ENCODE results near the gene DROSHA.

DROSHA gene

DNA sequence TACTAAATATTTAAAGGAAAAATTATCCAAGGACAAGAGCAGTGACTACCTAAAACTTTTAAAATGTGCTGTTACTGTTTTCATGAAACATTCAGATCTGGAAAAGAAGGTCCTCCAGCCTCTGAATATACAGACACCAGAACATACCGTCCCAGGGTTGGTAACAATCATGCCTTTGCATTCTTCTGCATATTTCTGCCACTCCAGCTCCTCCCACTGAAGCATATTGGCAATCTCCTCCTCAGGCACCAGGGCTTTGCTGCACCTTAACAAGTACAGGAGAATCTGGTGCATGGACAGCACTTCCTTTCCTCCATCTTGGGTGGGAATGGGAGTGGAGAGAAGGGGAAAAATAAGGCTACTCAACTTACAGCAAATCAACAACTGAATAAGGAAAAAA lies 60.0 kb downstream of the DROSHA start:
- Histone ChIP-seq H3K4me3 (ENCODE audit: insufficient read depth, low read depth, low read length) (no peak overlapping the region), H3K4me1 (ENCODE audit: control insufficient read depth, insufficient read depth, low read length) (no peaks in the 10 kb centered on the region), H3K27ac (ENCODE audit: insufficient read depth, low read depth, low read length, poor library complexity, severe bottlenecking) (no peak overlapping the region), H3K36me3 (ENCODE audit: control insufficient read depth, insufficient read depth, low read length) (peaks cover 9% of the 10 kb centered on the region), H3K27me3 (ENCODE audit: control insufficient read depth, insufficient read depth, low read length, poor library complexity, severe bottlenecking) (no peaks in the 10 kb centered on the region), H3K9me3 (ENCODE audit: control insufficient read depth, low read length) (no peaks in the 10 kb centered on the region)
- 88 to 89% methylated on average over 1 of the region's 1 CpG for whole genome bisulfite sequencing, 2 experiments

DNA sequence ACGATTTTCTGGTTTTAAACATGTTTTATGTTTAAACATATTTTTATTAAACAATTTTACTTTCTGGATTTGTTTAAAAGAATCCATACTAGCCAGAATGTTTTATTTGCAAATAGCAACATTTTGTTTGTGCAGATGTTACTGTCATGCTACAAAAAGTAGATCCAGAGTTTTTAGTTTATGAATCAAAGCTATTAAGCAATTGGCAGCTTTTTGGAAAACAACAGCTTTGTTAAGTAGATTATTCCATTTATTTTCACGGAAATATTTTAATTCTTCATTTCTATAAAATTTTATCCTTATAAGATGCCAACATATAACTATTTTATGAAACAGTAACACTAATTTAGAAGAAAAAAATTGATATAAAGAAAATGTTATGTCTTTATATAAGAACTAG lies 60.9 kb downstream of the DROSHA start:
- Histone ChIP-seq H3K27me3 (ENCODE audit: control insufficient read depth, insufficient read depth, low read length, poor library complexity, severe bottlenecking) (no peaks in the 10 kb centered on the region), H3K4me1 (ENCODE audit: control insufficient read depth, insufficient read depth, low read length) (no peaks in the 10 kb centered on the region), H3K27ac (ENCODE audit: insufficient read depth, low read depth, low read length, poor library complexity, severe bottlenecking) (no peak overlapping the region), H3K9me3 (ENCODE audit: control insufficient read depth, low read length) (no peaks in the 10 kb centered on the region), H3K4me3 (ENCODE audit: insufficient read depth, low read depth, low read length) (no peak overlapping the region), H3K36me3 (ENCODE audit: control insufficient read depth, insufficient read depth, low read length) (peaks cover 14% of the 10 kb centered on the region)
- no CpG with 5 or more reads among the region's 2 CpGs for WGBS, 2 experiments

DNA sequence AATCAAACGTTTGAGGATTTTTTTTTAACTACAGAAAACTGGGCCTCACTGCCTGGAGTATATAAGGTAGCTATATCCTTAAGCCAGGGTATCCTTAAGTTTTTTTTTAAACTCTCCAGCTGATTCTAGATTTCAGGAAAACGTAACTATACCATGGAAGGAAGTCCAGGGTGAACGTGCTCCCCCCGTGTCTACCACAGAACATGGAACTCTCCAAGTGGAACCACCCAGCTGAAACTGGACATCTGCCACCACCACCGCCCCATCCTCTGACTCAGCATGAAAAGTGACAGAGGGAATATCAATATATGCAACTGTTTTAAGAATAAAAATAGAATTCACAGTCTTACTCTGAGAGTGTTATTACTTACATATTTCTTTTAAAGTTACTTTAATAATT lies 61.3 kb downstream of the DROSHA start:
- H3K9me3 ChIP-seq (ENCODE audit: control insufficient read depth, low read length) = no peaks in the 10 kb centered on the region
- H3K27ac ChIP-seq (ENCODE audit: insufficient read depth, low read depth, low read length, poor library complexity, severe bottlenecking) = no peak overlapping the region
- no peaks in the 10 kb centered on the region for H3K4me1 ChIP-seq (ENCODE audit: control insufficient read depth, insufficient read depth, low read length)
- no peaks in the 10 kb centered on the region for H3K27me3 ChIP-seq (ENCODE audit: control insufficient read depth, insufficient read depth, low read length, poor library complexity, severe bottlenecking)
- peaks cover 15% of the 10 kb centered on the region for H3K36me3 ChIP-seq (ENCODE audit: control insufficient read depth, insufficient read depth, low read length)
- WGBS, 2 experiments = 91 to 94% methylated on average over 5 of the region's 5 CpGs
- no peak overlapping the region for H3K4me3 ChIP-seq (ENCODE audit: insufficient read depth, low read depth, low read length)

- Histone ChIP-seq H3K4me1 (ENCODE audit: control insufficient read depth, insufficient read depth, low read length) (no peaks in the 10 kb centered on the region), H3K9me3 (ENCODE audit: control insufficient read depth, low read length) (no peaks in the 10 kb centered on the region), H3K27me3 (ENCODE audit: control insufficient read depth, insufficient read depth, low read length, poor library complexity, severe bottlenecking) (no peaks in the 10 kb centered on the region), H3K4me3 (ENCODE audit: insufficient read depth, low read depth, low read length) (no peak overlapping the region), H3K36me3 (ENCODE audit: control insufficient read depth, insufficient read depth, low read length) (peaks cover 19% of the 10 kb centered on the region), H3K27ac (ENCODE audit: insufficient read depth, low read depth, low read length, poor library complexity, severe bottlenecking) (no peak overlapping the region)
- WGBS, 2 experiments = 100% methylated on average over 1 of the region's 1 CpG; no CpG with 5 or more reads in 1 of the 2 experiments
Observed at GRCh38 chr5:31469886-31470285, 62.0 kb downstream of the DROSHA start.

- Histone ChIP-seq H3K4me1 (ENCODE audit: control insufficient read depth, insufficient read depth, low read length) (no peaks in the 10 kb centered on the region), H3K9me3 (ENCODE audit: control insufficient read depth, low read length) (no peaks in the 10 kb centered on the region), H3K36me3 (ENCODE audit: control insufficient read depth, insufficient read depth, low read length) (peaks cover 23% of the 10 kb centered on the region), H3K27me3 (ENCODE audit: control insufficient read depth, insufficient read depth, low read length, poor library complexity, severe bottlenecking) (no peaks in the 10 kb centered on the region), H3K27ac (ENCODE audit: insufficient read depth, low read depth, low read length, poor library complexity, severe bottlenecking) (no peak overlapping the region), H3K4me3 (ENCODE audit: insufficient read depth, low read depth, low read length) (no peak overlapping the region)
- 100% methylated on average over 2 of the region's 2 CpGs; no CpG with 5 or more reads in 1 of the 2 experiments for WGBS, 2 experiments
Observed at GRCh38 chr5:31469466-31469865, 62.4 kb downstream of the DROSHA start.

DNA sequence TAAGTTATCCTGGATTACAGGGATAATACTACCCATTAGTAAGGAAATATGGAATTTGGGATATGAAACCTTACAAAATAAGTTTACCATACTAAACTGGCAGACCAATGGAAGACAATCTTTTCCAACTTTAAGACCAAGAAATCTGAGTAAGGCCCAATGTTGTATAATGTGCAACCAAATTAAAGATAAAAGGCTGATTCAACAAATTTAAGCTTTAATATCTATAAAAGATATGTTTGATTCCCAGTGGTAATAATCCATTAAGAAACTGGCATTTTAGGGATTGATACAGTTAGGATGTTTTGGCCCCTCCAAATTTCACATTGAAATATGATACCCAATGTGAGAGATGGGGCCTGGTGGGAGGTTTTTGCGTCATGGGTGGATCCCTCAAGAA lies 66.6 kb downstream of the DROSHA start:
- 100% methylated on average over 1 of the region's 1 CpG for WGBS, 2 experiments
- Histone ChIP-seq H3K27me3 (ENCODE audit: control insufficient read depth, insufficient read depth, low read length, poor library complexity, severe bottlenecking) (no peaks in the 10 kb centered on the region), H3K36me3 (ENCODE audit: control insufficient read depth, insufficient read depth, low read length) (peaks cover 51% of the 10 kb centered on the region)

DNA sequence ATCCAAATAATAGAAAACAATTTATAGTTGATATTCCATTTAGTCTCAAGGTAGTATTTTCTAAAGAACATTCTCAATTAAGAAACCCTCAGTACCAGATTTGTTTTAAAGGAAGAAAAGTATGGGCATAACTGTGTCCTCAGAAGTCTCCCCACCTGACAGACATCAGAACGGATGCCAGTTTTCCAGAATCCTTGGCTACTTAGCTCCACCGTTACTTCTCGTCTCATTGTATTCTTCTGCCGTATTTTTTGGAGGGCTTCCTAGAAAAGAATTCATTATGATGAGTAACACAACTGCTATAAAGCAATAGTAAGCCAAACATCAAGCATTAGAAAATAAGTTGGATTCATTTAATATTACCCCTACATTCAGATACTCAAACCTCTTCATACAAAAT lies 67.8 kb downstream of the DROSHA start:
- H3K9me3 ChIP-seq (ENCODE audit: control insufficient read depth, low read length) = no peaks in the 10 kb centered on the region
- H3K4me1 ChIP-seq (ENCODE audit: control insufficient read depth, insufficient read depth, low read length) = no peaks in the 10 kb centered on the region
- 94 to 100% methylated on average over 3 to 4 of the region's 4 CpGs for WGBS, 2 experiments
- no peaks in the 10 kb centered on the region for H3K27me3 ChIP-seq (ENCODE audit: control insufficient read depth, insufficient read depth, low read length, poor library complexity, severe bottlenecking)
- peaks cover 54% of the 10 kb centered on the region for H3K36me3 ChIP-seq (ENCODE audit: control insufficient read depth, insufficient read depth, low read length)
- H3K27ac ChIP-seq (ENCODE audit: insufficient read depth, low read depth, low read length, poor library complexity, severe bottlenecking) = no peak overlapping the region
- H3K4me3 ChIP-seq (ENCODE audit: insufficient read depth, low read depth, low read length) = no peak overlapping the region

More for the DNA sequence above, 66.6 kb downstream of the DROSHA start:
- Histone ChIP-seq H3K4me1 (ENCODE audit: control insufficient read depth, insufficient read depth, low read length) (no peaks in the 10 kb centered on the region), H3K27ac (ENCODE audit: insufficient read depth, low read depth, low read length, poor library complexity, severe bottlenecking) (no peak overlapping the region), H3K4me3 (ENCODE audit: insufficient read depth, low read depth, low read length) (no peak overlapping the region), H3K9me3 (ENCODE audit: control insufficient read depth, low read length) (no peaks in the 10 kb centered on the region)

- no peaks in the 10 kb centered on the region for H3K27me3 ChIP-seq (ENCODE audit: control insufficient read depth, insufficient read depth, low read length, poor library complexity, severe bottlenecking)
- WGBS, 2 experiments = 98 to 100% methylated on average over 1 to 2 of the region's 2 CpGs
- H3K36me3 ChIP-seq (ENCODE audit: control insufficient read depth, insufficient read depth, low read length) = peaks cover 54% of the 10 kb centered on the region
Observed at GRCh38 chr5:31463351-31463750, 68.5 kb downstream of the DROSHA start.

DNA sequence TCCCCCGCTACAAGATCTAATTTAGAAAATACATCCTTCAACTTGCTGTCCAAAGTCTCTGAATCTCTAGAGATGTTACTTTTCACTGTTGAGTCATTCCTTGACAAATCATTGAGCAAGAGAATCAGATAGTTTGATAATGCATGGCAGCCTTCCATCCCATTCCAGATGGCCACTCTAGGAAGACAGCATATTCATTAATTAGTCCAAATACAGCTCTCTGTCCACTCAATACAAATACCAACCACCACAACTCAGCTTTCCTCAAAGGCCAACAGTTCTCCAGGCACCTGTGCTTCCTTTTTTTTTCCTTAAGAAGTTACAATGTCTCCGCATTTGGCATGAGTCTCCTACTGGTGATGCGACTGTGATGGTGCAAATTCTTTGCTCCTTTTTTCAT lies 72.3 kb downstream of the DROSHA start:
- WGBS, 2 experiments = 95 to 96% methylated on average over 3 of the region's 3 CpGs
- no peaks in the 10 kb centered on the region for H3K4me1 ChIP-seq (ENCODE audit: control insufficient read depth, insufficient read depth, low read length)
- no peaks in the 10 kb centered on the region for H3K9me3 ChIP-seq (ENCODE audit: control insufficient read depth, low read length)
- no peak overlapping the region for H3K4me3 ChIP-seq (ENCODE audit: insufficient read depth, low read depth, low read length)
- H3K27me3 ChIP-seq (ENCODE audit: control insufficient read depth, insufficient read depth, low read length, poor library complexity, severe bottlenecking) = no peaks in the 10 kb centered on the region
- H3K36me3 ChIP-seq (ENCODE audit: control insufficient read depth, insufficient read depth, low read length) = peaks cover 40% of the 10 kb centered on the region
- no peak overlapping the region for H3K27ac ChIP-seq (ENCODE audit: insufficient read depth, low read depth, low read length, poor library complexity, severe bottlenecking)

More at GRCh38 chr5:31463351-31463750, 68.5 kb downstream of the DROSHA start:
- H3K9me3 ChIP-seq (ENCODE audit: control insufficient read depth, low read length) = no peaks in the 10 kb centered on the region
- H3K4me3 ChIP-seq (ENCODE audit: insufficient read depth, low read depth, low read length) = no peak overlapping the region
- no peaks in the 10 kb centered on the region for H3K4me1 ChIP-seq (ENCODE audit: control insufficient read depth, insufficient read depth, low read length)
- H3K27ac ChIP-seq (ENCODE audit: insufficient read depth, low read depth, low read length, poor library complexity, severe bottlenecking) = no peak overlapping the region

DNA sequence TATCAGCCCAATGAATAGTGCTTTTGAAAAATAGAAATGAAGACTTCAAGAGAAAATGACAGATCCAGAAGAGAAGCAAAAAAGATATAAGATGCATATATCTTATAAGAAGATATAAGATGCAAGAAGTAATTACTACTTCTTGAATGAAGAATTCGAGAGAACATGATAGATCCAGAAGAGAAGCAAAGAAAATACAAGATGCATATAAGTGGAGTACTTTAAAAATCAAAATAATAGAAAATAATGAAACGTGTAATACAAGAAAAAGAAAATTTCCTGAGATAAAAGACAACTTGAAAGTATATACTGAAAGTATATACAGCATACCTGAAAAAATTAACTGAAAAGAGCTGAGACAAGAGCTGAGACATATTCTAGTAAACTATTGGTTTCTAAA lies 76.7 kb downstream of the DROSHA start:
- Histone ChIP-seq H3K27ac (ENCODE audit: insufficient read depth, low read depth, low read length, poor library complexity, severe bottlenecking) (no peak overlapping the region), H3K27me3 (ENCODE audit: control insufficient read depth, insufficient read depth, low read length, poor library complexity, severe bottlenecking) (no peaks in the 10 kb centered on the region), H3K36me3 (ENCODE audit: control insufficient read depth, insufficient read depth, low read length) (peaks cover 12% of the 10 kb centered on the region), H3K9me3 (ENCODE audit: control insufficient read depth, low read length) (no peaks in the 10 kb centered on the region), H3K4me1 (ENCODE audit: control insufficient read depth, insufficient read depth, low read length) (no peaks in the 10 kb centered on the region), H3K4me3 (ENCODE audit: insufficient read depth, low read depth, low read length) (no peak overlapping the region)
- WGBS, 2 experiments = 83% methylated on average over 1 of the region's 2 CpGs; no CpG with 5 or more reads in 1 of the 2 experiments

GRCh38 chr5:31453522-31453921 lies 78.4 kb downstream of the DROSHA start:
- H3K4me3 ChIP-seq (ENCODE audit: insufficient read depth, low read depth, low read length) = no peak overlapping the region
- no peak overlapping the region for H3K27ac ChIP-seq (ENCODE audit: insufficient read depth, low read depth, low read length, poor library complexity, severe bottlenecking)
- no peaks in the 10 kb centered on the region for H3K4me1 ChIP-seq (ENCODE audit: control insufficient read depth, insufficient read depth, low read length)
- 69 to 79% methylated on average over 2 of the region's 2 CpGs for WGBS, 2 experiments
- H3K36me3 ChIP-seq (ENCODE audit: control insufficient read depth, insufficient read depth, low read length) = peaks cover 19% of the 10 kb centered on the region
- no peaks in the 10 kb centered on the region for H3K9me3 ChIP-seq (ENCODE audit: control insufficient read depth, low read length)
- H3K27me3 ChIP-seq (ENCODE audit: control insufficient read depth, insufficient read depth, low read length, poor library complexity, severe bottlenecking) = no peaks in the 10 kb centered on the region

Data from ectodermal cell (in vitro differentiated cells).